ENCODE results near the gene MYCBP.

DNA sequence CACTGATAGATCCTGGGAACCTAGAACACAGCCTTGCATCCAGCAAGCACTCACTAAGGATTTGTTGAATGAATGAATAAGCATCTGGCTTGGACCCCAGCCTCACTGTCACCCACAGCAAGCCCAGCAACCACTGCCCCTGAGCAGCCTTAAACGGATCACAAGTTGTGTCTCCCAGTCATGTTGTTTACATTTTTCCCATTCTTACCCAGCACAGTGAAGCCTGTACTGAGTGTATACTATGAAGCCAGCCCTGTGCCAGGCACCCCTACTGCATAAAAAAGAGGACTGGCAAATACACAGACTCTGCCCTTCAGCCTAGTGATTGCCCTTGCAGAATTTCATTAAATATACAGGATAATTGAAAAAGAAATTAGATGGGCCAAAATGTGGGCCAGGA is 43.8 kb downstream of the MYCBP start:
- TF ChIP-seq, protein P1, sequence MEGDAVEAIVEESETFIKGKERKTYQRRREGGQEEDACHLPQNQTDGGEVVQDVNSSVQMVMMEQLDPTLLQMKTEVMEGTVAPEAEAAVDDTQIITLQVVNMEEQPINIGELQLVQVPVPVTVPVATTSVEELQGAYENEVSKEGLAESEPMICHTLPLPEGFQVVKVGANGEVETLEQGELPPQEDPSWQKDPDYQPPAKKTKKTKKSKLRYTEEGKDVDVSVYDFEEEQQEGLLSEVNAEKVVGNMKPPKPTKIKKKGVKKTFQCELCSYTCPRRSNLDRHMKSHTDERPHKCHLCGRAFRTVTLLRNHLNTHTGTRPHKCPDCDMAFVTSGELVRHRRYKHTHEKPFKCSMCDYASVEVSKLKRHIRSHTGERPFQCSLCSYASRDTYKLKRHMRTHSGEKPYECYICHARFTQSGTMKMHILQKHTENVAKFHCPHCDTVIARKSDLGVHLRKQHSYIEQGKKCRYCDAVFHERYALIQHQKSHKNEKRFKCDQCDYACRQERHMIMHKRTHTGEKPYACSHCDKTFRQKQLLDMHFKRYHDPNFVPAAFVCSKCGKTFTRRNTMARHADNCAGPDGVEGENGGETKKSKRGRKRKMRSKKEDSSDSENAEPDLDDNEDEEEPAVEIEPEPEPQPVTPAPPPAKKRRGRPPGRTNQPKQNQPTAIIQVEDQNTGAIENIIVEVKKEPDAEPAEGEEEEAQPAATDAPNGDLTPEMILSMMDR (conservative IDR thresholded peaks at IDR 0.05; ENCODE audit: low read length), result no peak
- TF ChIP-seq EZH2phosphoT487 (IDR thresholded peaks at IDR 0.05; ENCODE audit: borderline replicate concordance, low read depth, low read length), result no peak

Data from OCI-LY7 (cell line).